Stimulated activated CD8-positive, alpha-beta memory T cell treated with anti-CD3 and anti-CD28 coated beads, Interleukin-7, amount 100 ng/mL, for 48 hours (primary cell): ENCODE measurements around the gene PRKCZ.

Experiments
- DNase-seq, 2 donors: peaks; one replicate each; pipeline ENCODE4 v3.0.0-alpha.2; 2020; ENCODE audit warnings: low read depth in 1 of 2; ENCODE audit errors: extremely low read depth in 1 of 2

Gene PRKCZ

GRCh38 chr1:2024451-2024850, 25.8 kb upstream of the PRKCZ start:
- no peak for DNase-seq

GRCh38 chr1:2024887-2025286, 25.3 kb upstream of the PRKCZ start:
- no peak for DNase-seq

DNA sequence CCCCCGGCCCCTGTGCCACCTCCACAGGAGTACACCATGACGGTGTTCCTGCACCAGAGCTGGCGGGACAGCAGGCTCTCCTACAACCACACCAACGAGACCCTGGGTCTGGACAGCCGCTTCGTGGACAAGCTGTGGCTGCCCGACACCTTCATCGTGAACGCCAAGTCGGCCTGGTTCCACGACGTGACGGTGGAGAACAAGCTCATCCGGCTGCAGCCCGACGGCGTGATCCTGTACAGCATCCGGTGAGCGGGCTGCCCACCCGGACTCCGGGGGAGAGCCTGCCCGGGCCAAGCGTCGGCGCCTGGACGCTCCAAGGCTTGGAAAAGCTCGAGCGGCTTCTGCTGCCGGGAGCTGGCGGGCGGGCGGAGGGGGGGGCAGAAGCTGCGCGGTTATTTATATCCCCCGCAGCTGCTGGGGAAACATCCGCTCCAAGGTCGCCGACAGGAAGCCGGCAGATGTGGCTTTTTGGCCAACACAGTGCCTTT, 24.7 kb upstream of the PRKCZ start:
- DNase-seq = no peak

- DNase-seq = no peak
Measured at GRCh38 chr1:2027961-2028583, 22.1 kb upstream of the PRKCZ start.

GRCh38 chr1:2028870-2029560, 21.2 kb upstream of the PRKCZ start:
- no peak for DNase-seq

DNA sequence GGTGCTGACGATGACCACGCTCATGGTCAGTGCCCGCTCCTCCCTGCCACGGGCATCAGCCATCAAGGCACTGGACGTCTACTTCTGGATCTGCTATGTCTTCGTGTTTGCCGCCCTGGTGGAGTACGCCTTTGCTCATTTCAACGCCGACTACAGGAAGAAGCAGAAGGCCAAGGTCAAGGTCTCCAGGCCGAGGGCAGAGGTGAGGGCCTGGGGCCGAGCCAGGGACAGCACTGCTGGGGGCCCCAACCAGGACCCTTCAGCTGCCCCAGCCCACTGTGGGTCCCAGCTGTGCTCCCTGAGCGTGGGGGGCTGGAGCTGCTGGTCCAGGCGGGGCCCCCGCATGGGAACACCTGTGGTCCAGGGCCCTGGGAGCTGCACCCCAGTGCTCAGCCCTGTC, 20.6 kb upstream of the PRKCZ start:
- DNase-seq = no peak

DNA sequence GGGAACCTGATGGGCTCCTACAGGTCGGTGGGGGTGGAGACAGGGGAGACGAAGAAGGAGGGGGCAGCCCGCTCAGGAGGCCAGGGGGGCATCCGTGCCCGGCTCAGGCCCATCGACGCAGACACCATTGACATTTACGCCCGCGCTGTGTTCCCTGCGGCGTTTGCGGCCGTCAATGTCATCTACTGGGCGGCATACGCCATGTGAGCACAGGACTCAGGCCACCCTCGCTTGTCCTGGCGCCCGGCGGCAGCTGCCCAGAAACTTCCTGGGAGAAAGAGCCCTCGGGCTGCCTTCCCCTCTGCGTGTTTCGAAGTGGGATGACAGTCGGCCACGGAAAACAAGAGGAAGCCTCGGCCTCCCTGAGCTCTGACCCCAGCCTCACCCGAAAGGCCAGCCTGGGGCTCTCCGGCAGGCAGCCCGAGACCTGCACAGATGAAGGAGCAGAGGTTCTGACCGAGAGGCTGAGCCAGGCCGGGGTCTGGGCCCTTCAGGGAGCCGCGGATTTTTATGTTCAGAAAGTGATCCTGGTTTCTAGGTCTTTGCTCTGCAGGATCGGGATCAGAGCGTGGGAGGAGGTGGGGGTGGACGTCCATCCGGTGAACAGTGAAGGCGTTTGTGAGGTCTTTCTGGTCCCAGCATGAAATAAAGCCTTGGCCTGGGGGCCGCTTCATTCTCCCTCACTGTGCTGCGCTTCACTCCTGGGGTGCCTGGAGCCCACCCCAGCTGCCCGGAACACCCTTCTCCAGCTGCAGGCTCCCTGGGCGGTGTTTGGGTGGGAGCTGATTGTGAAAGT, 19.9 kb upstream of the PRKCZ start:
- no peak for DNase-seq

DNA sequence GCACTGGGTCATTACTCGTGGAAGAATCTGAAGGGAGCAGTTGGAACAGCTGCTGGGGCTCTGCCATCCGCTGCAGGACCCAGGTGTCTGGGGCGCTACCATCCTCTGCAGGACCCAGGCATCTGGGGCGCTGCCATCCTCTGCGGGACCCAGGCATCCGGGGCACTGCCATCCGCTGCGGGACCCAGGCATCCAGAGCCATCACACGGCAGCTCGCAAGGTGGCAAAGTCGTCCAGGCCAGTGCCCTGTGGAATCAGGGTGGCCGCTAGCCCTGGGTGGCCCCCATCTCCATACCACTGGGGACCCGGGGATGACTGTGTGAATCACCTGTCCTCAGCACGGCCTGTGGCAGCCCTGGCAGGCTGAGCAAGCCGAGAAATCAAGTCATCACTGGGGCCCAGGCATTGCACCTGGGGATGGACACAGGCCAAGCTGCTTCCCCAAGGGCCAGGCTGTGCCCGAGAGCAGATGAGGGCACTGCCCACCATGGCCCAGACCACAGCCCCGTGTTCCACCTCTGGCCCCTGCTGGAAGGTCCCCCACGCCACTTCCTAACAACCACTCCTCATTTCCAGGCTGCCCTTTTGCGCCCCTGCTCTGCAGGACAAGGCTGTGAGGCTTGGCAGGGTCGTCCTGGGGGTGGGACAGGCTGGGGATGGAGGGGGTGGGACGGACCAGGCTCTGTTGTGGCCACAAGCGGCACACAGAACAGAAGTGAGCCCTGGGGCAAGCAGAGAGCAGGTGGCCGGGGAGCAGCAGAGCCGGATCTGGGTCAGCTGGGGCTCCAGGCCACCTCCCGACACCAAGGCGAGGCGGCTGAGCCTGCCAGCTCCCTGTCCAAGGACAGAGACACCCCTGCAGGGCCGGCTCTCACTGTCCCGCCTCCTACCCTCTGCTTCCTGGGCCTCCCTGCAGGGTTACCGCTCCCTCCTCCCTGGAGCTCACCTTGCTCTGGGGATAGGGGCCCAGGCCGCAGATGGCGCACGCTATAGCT, 18.4 kb upstream of the PRKCZ start:
- no peak for DNase-seq

DNA sequence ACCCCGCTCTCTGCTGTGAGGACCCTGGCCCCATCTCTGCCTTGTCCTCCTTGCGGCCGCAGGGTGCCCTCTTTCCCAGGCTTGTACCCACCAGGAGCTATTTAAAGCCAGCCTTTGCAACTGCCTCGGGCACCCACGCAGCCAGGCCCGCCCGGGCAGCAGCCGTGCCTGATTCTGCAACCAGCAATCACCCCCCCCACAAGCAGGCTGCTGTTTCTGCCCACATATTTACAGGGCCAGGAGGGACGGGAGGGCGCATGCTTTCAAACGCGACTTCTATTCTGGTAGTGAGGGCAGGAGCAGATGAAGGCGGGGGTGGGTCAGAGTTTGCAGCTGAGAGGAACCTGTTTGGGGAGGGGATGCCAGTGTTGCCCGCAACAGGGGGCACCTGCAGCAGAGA, 17.5 kb upstream of the PRKCZ start:
- no peak for DNase-seq

DNA sequence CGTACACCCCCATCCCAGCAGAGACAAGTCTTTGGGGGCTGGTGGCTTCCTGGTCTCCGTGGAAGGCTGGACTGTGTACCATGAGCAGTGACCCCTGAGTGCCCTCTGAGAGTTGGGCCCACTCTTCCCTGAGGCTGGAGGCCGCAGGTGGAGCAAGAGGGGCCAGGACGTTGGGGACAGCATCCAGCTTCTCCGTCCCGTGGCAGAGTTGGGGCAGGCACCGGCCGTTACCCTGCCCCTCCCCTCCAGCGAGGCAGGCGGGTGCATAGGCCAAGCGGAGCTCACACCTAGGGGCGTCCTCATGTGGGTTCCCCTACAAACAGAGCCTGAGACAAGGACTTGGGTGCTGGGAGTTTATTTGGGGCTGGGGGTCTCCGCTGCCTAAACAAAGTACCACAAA, 17.0 kb upstream of the PRKCZ start:
- DNase-seq = no peak

GRCh38 chr1:2036287-2036686, 13.9 kb upstream of the PRKCZ start:
- DNase-seq = no peak

DNA sequence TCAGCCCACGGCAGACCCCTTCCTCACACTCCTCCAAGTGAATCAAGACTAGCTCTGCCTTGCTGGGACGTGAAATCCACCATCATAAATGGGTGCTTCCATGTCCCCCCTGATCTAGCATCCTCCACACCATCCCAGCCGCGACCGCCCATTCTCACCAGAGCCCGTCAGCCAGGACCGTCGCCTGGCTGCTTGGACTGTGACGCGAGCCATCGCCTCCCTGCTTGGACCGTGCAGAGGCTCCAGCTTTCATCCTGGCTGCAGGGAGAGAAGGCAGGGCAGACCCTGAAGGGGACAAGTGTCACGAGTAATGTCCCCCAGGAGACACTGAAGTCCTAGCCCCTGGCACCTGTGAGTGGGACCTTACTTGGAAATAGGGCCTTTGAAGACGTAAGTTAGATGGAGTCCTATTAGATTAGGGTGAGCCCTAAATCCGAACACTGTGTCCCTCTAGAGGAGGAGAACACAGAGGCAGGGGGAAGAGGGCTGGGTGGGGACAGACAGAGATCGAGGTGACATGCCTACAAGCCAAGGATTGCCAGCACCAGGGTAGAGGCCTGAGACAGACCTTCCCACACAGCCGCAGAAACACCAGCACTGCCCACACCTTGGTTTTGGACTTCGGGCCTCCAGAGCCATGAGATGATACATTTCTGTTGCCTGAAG, 12.8 kb upstream of the PRKCZ start:
- no peak for DNase-seq

DNA sequence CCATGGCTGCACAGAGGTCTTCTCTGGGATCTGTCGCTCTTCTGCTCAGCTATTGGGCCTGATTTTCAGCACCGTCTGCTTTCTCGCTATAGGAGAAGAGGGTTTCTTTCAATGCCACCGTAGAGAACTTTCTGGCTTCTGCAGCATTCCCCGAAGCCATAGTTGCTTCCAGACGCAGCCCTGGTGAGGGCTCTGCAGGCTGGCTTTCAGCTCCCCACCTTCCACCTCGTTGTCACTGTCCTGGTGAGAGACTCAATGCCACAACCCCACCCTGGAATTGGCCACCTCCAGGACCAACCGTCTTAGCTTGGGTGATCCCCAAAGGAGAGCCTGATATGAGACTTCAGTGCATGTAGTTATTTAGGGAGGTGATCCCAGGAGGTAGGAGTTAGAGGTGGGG, 12.0 kb upstream of the PRKCZ start:
- no peak for DNase-seq

- no peak for DNase-seq
Measured at GRCh38 chr1:2039251-2039650, 11.0 kb upstream of the PRKCZ start.

DNA sequence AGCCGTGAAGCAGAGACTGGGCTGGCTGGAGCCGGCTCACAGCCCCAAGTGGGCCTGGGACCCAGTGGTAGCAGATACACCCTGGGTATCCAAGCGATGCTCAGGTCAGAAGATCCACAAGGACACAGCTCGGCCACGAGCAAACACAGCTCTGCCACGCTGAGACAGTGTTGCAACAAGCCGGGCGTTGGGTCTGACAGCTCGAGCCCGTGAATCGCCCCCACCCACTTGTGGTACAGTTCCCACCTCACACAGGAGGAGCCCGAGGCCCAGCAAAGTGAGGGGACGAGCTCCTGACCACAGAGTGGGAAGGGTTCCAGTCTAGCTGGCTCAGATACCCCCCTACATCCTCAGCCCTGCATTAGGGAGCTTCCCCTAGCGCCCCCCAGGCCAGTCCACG, 8.9 kb upstream of the PRKCZ start:
- DNase-seq = no peak

- DNase-seq = no peak
Measured at GRCh38 chr1:2041887-2042286, 8.3 kb upstream of the PRKCZ start.

GRCh38 chr1:2042830-2043773, 7.1 kb upstream of the PRKCZ start:
- no peak for DNase-seq

- DNase-seq = no peak
Measured at GRCh38 chr1:2043886-2044285, 6.3 kb upstream of the PRKCZ start.
